Lung (tissue), 12 donors: Measurements from ENCODE around the gene CALR3. TPM values are rescaled to one million over a fixed set of nuclear protein-coding genes. Genes with fewer than 3 reads are reported as not detected.

ENCODE experiments used
- ATAC-seq: fragments of 200-7000 bp; cut with Tn5 transposase; one replicate; pipeline ENCODE4 v1.9.1; 2020; ENCODE audit warnings: moderate number of reproducible peaks; ENCODE audit not compliant: insufficient read depth, low FRiP score
- DNase-seq, 3 donors: peaks; one replicate each; pipeline ENCODE4 v3.0.0-alpha.2; 2013 to 2017
- H3K27ac ChIP-seq, 2 donors: one replicate each; pipeline ENCODE4 v1.5.1; 2013; ENCODE audit warnings: mild to moderate bottlenecking in 2 of 2, moderate library complexity in 2 of 2, control low read depth in 1 of 2, inconsistent platforms in 1 of 2, low read depth in 1 of 2, low read length in 1 of 2
- H3K27me3 ChIP-seq, 3 donors: one replicate each; pipeline ENCODE4 v1.5.1; 2013; ENCODE audit warnings: low read length in 2 of 3; ENCODE audit not compliant: control insufficient read depth in 3 of 3, insufficient read depth in 3 of 3
- H3K36me3 ChIP-seq, 4 donors: one replicate each; pipeline ENCODE4 v1.5.1; 2013; ENCODE audit warnings: low read length in 4 of 4, mild to moderate bottlenecking in 1 of 4, moderate library complexity in 1 of 4; ENCODE audit not compliant: control insufficient read depth in 4 of 4, insufficient read depth in 4 of 4
- H3K4me1 ChIP-seq, 5 donors: one replicate each; pipeline ENCODE4 v1.5.1; 2013; ENCODE audit warnings: low read length in 5 of 5, mild to moderate bottlenecking in 2 of 5, moderate library complexity in 1 of 5; ENCODE audit not compliant: control insufficient read depth in 5 of 5, insufficient read depth in 5 of 5
- H3K4me3 ChIP-seq: one replicate; pipeline ENCODE4 v1.5.1; 2013; ENCODE audit warnings: mild to moderate bottlenecking, control low read depth, moderate library complexity
- H3K9ac ChIP-seq, 2 donors: one replicate each; pipeline ENCODE4 v1.5.1; 2013; ENCODE audit warnings: low read length in 2 of 2, control low read depth in 1 of 2; ENCODE audit not compliant: insufficient read depth in 1 of 2
- H3K9me3 ChIP-seq, 4 donors: one replicate each; pipeline ENCODE4 v1.5.1; 2013; ENCODE audit warnings: low read length in 3 of 4, mild to moderate bottlenecking in 1 of 4, moderate library complexity in 1 of 4; ENCODE audit not compliant: control insufficient read depth in 4 of 4, insufficient read depth in 3 of 4
- WGBS, 2 donors: extraction: QIAGEN DNeasy Blood & Tissue Kit; methylation state at CpG; one replicate each; pipeline ENCODE4 v1.1.7; 2013; 5-methylcytosine and 5-hydroxymethylcytosine counted together
- polyA plus RNA-seq, 2 donors: library from polyadenylated mRNA; stranded (reverse); fragments of 200-250 nt; gene quantifications; one replicate each; pipeline ENCODE4 v1.2.1, GENCODE V29; 2013
- total RNA-seq, 2 donors: library from RNA; depleted of rRNA in 1 of 2; stranded (reverse); fragments of >200 nt in 1 of 2; gene quantifications; one replicate each; pipeline ENCODE4 v1.2.1, GENCODE V29; 2014 to 2021
- TF ChIP-seq, protein P1 (sequence below): IDR thresholded peaks from 2 replicates; pipeline ENCODE4 v1.5.1; 2012; ENCODE audit warnings: mild to moderate bottlenecking; ENCODE audit errors: control extremely low read depth, extremely low read depth
- donor health status: control.
- donor health status: control.
- donor health status: Bipolar disorder and iron deficiency.
- donor health status: healthy.
- donor health status: DM: yes; HTN: yes; CAD: no.

Gene CALR3
- total and polyA plus RNA-seq, 4 donors, result 0.07 TPM; not detected in 3

DNA sequence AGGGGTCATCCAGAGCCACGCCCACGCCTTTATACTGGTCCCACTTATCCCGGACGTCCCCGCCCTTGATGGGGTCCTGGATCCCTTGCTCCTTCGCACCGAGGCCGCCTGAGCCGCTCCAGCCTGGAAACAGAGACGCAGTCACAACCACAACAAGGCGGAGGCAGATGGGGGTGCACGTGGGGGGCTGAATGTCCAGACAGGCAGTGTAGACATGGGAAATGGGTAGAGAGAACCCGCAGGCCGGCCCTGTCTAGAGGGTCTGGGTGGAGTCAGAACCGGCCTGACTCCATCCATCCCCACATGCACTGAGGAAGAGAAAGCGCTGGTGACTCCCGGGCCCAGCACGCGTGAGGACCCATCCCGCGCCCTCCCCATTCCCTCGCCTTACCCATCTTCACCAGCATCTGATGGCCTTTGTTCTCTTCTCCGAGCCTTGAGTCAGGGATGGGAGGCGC is 23.3 kb upstream of the CALR3 start:
- H3K9ac ChIP-seq, result no peak overlapping the region
- H3K4me1 ChIP-seq, result no peaks in the 10 kb centered on the region
- 93 to 95% methylated on average over 24 of the region's 24 CpGs for WGBS, 2 donors
- no peak for DNase-seq
- H3K36me3 ChIP-seq, result peaks cover 9 to 76% (median 40%) of the 10 kb centered on the region in 4 donors
- TF ChIP-seq, protein P1, sequence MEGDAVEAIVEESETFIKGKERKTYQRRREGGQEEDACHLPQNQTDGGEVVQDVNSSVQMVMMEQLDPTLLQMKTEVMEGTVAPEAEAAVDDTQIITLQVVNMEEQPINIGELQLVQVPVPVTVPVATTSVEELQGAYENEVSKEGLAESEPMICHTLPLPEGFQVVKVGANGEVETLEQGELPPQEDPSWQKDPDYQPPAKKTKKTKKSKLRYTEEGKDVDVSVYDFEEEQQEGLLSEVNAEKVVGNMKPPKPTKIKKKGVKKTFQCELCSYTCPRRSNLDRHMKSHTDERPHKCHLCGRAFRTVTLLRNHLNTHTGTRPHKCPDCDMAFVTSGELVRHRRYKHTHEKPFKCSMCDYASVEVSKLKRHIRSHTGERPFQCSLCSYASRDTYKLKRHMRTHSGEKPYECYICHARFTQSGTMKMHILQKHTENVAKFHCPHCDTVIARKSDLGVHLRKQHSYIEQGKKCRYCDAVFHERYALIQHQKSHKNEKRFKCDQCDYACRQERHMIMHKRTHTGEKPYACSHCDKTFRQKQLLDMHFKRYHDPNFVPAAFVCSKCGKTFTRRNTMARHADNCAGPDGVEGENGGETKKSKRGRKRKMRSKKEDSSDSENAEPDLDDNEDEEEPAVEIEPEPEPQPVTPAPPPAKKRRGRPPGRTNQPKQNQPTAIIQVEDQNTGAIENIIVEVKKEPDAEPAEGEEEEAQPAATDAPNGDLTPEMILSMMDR, result no peak
- H3K4me3 ChIP-seq, result peak overlapping the region; percentile 7
- H3K27ac ChIP-seq, result no peak overlapping the region
- H3K27me3 ChIP-seq, result no peaks in the 10 kb centered on the region
- no peak for ATAC-seq
- no peaks in the 10 kb centered on the region for H3K9me3 ChIP-seq

DNA sequence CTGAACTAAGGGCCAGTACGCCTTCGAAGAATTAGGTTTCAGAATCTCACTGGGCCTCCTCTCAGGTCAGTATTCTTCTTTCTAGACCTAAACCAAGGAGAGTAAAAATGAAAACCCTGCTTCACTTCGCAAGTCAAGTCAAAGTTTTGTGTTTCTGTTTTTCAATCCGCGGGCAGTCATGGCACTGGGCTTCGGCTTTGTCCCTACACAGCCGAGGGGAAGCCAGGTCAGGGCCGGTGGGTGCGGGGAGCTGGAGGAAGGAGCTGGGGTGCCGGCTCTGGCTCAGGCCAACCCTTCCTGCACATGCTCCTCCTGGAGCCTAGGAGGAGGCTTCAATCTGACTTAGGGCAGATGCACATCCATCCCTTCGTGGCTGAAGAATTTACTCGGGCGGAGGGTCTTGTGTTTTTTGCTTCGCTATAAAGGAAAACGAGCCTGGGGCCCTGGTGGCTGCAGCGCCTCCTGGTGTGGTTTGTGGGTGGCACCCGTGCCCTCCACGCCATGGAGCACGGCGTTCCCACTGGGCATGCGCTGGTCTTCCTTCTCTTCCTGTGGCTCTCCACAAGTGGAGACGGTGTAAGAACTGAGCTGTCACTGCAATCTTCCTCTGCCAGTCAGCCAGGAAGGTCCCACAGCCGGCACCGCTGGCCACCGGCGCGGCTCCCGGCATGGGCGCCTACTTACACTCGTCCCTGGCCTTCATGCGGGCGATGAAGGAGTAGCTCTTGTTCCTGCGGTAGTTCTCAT is 22.7 kb upstream of the CALR3 start:
- peaks cover 8 to 73% (median 37%) of the 10 kb centered on the region in 4 donors for H3K36me3 ChIP-seq

DNA sequence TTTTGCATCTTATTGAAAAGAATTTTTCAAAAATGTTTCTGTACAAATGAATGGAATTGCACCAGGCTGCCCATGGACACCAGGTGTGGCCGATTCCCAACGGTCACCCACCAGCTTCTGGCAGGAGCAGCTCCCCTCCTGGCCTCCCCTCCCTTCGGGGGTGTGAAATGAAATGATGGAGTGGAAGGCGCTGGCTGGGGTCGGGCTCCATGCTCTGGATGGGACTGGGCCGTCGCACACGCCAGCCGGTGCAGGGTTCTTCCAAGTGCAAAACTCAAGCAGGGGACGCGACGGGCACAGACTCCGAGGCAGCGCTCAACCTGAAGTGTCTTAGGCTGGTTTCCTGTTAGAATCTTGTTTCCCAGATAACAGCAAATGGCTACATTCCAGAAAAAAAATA is 22.1 kb upstream of the CALR3 start:
- no peak for ATAC-seq
- no peak for DNase-seq
- no peaks in the 10 kb centered on the region for H3K27me3 ChIP-seq
- TF ChIP-seq, protein P1, result no peak
- H3K9ac ChIP-seq, result no peak overlapping the region
- no peak overlapping the region for H3K27ac ChIP-seq
- peaks cover 7 to 71% (median 35%) of the 10 kb centered on the region in 4 donors for H3K36me3 ChIP-seq
- H3K4me1 ChIP-seq, result no peaks in the 10 kb centered on the region
- WGBS, 2 donors, result 86% methylated on average over 14 of the region's 14 CpGs
- H3K4me3 ChIP-seq, result no peak overlapping the region
- no peaks in the 10 kb centered on the region for H3K9me3 ChIP-seq

More for the DNA sequence above, 22.7 kb upstream of the CALR3 start:
- no peak overlapping the region for H3K4me3 ChIP-seq
- H3K4me1 ChIP-seq, result no peaks in the 10 kb centered on the region
- no peak overlapping the region for H3K9ac ChIP-seq
- no peak for DNase-seq
- WGBS, 2 donors, result 89% methylated on average over 33 of the region's 33 CpGs
- TF ChIP-seq, protein P1, result no peak
- H3K9me3 ChIP-seq, result no peaks in the 10 kb centered on the region
- no peaks in the 10 kb centered on the region for H3K27me3 ChIP-seq
- no peak for ATAC-seq
- H3K27ac ChIP-seq, result no peak overlapping the region
